KMS-11 (cell line): ENCODE data around the gene S1PR1.
"Not testable (repeated sequence)": the region's sequence is repeated elsewhere in the genome, so short reads cannot be mapped to it uniquely, and the experiment has no call there.

ENCODE experiments used
- H2AFZ ChIP-seq: fragments of 200-600 bp; sonication (generic); 2 replicates; pipeline ENCODE4 v1.6.1; 2016; ENCODE audit warnings: antibody characterized with exemption, mixed run types, low read depth
- H3K27ac ChIP-seq: fragments of 200-600 bp; sonication (generic); 2 replicates; pipeline ENCODE4 v1.6.1; 2016; ENCODE audit warnings: mild to moderate bottlenecking, mixed run types
- H3K27me3 ChIP-seq: fragments of 200-600 bp; sonication (generic); 2 replicates; pipeline ENCODE4 v1.6.1; 2017; ENCODE audit warnings: mild to moderate bottlenecking, low read depth, mixed run types, moderate library complexity; ENCODE audit not compliant: insufficient read depth
- H3K36me3 ChIP-seq: fragments of 200-600 bp; sonication (generic); 2 replicates; pipeline ENCODE4 v1.6.1; 2017; ENCODE audit warnings: mild to moderate bottlenecking, mixed run types; ENCODE audit not compliant: insufficient read depth
- H3K4me1 ChIP-seq: fragments of 200-600 bp; sonication (generic); 2 replicates; pipeline ENCODE4 v1.6.1; 2016; ENCODE audit warnings: mild to moderate bottlenecking, low read depth, mixed run types; ENCODE audit not compliant: poor library complexity, severe bottlenecking
- H3K4me2 ChIP-seq: fragments of 200-600 bp; sonication (generic); 2 replicates; pipeline ENCODE4 v1.7.0; 2016; ENCODE audit warnings: mild to moderate bottlenecking, mixed run types
- H3K4me3 ChIP-seq: fragments of 200-600 bp; sonication (generic); IDR thresholded peaks from 2 replicates; pipeline ENCODE4 v1.6.1; 2017; ENCODE audit warnings: low read depth, low read length, mixed read lengths; ENCODE audit not compliant: insufficient read depth
- H3K79me2 ChIP-seq: fragments of 200-600 bp; sonication (generic); 2 replicates; pipeline ENCODE4 v1.6.1; 2016; ENCODE audit warnings: low read depth, mixed run types; ENCODE audit not compliant: insufficient read depth
- H3K9ac ChIP-seq: fragments of 200-600 bp; sonication (generic); 2 replicates; pipeline ENCODE4 v1.6.1; 2016; ENCODE audit warnings: mild to moderate bottlenecking, mixed run types
- H4K20me1 ChIP-seq: fragments of 200-600 bp; sonication (generic); 2 replicates; pipeline ENCODE4 v1.6.1; 2016; ENCODE audit warnings: mild to moderate bottlenecking, mixed run types; ENCODE audit not compliant: insufficient read depth
- CTCF ChIP-seq: fragments of 200-600 bp; sonication (generic); conservative IDR thresholded peaks from 2 replicates; pipeline ENCODE4 v1.6.1; 2017; ENCODE audit warnings: low read depth, mild to moderate bottlenecking, antibody characterized with exemption, low read length, moderate library complexity, mixed read lengths

The S1PR1 gene

GRCh38 chr1:101205457-101205856 lies 31.4 kb upstream of the S1PR1 start:
- Histone ChIP-seq H4K20me1 (no peaks in the 10 kb centered on the region), H3K27me3 (no peaks in the 10 kb centered on the region), H3K27ac (no peak overlapping the region), H3K79me2 (no peaks in the 10 kb centered on the region), H3K4me2 (no peak overlapping the region), H3K9ac (no peak overlapping the region), H3K4me3 (no peak overlapping the region), H3K4me1 (no peaks in the 10 kb centered on the region), H3K36me3 (no peaks in the 10 kb centered on the region), H2AFZ (no peak overlapping the region)
- TF ChIP-seq CTCF, result no peak

DNA sequence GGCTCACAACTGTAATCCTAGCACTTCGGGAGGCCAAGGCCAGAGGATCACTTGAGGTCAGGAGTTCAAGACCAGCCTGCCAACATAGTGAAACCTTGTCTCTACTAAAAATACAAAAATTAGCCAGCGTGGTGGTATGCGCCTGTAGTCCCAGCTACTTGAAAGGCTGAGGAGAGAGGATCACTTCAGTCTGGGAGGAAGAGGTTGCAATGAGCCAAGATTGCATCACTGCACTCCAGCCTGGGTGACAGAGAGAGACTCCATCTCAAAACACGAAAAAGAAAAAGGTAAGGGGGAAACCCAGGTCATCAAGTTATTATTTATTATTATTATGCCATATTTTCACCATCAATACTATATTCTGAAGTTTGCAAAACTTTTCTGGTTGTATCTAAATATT lies 30.7 kb upstream of the S1PR1 start:
- H3K27ac ChIP-seq, H3K4me2 ChIP-seq, H3K27me3 ChIP-seq, H3K36me3 ChIP-seq, H4K20me1 ChIP-seq, H2AFZ ChIP-seq, H3K4me1 ChIP-seq, H3K79me2 ChIP-seq, H3K4me3 ChIP-seq, H3K9ac ChIP-seq: not testable (repeated sequence)

GRCh38 chr1:101207271-101207670 lies 29.5 kb upstream of the S1PR1 start:
- H2AFZ ChIP-seq, H3K4me3 ChIP-seq, H3K9ac ChIP-seq, H3K27ac ChIP-seq, H3K79me2 ChIP-seq, H3K4me1 ChIP-seq, H4K20me1 ChIP-seq, H3K27me3 ChIP-seq, H3K36me3 ChIP-seq, H3K4me2 ChIP-seq: not testable (repeated sequence)

DNA sequence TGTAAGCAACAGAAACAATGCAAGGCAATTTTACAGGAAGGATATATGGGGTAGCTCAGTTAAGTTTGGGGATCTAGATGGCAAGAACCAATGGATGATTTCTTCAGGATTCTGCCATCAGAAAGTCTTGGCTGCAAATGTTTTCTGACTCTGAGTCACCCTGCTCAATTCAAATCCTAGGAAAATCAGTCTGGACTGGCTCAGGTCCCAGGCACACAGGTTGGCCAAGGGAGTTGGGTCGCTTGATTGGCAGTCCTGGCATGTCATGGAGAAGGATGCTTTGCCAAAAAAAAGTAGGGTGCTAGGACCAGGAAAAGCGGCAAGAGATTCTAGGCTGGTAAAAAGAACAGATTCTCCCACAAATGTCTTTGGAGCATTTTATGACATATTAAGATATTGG lies 28.9 kb upstream of the S1PR1 start:
- H3K4me1 ChIP-seq, result no peaks in the 10 kb centered on the region
- no peak overlapping the region for H3K27ac ChIP-seq
- TF ChIP-seq CTCF, result no peak
- H2AFZ ChIP-seq, result no peak overlapping the region
- no peak overlapping the region for H3K4me2 ChIP-seq
- no peaks in the 10 kb centered on the region for H3K36me3 ChIP-seq
- no peak overlapping the region for H3K9ac ChIP-seq
- H3K79me2 ChIP-seq, result no peaks in the 10 kb centered on the region
- H3K27me3 ChIP-seq, result no peaks in the 10 kb centered on the region
- H3K4me3 ChIP-seq, result no peak overlapping the region
- H4K20me1 ChIP-seq, result no peaks in the 10 kb centered on the region

GRCh38 chr1:101215363-101216011 lies 21.3 kb upstream of the S1PR1 start:
- no peaks in the 10 kb centered on the region for H4K20me1 ChIP-seq
- H3K36me3 ChIP-seq, result no peaks in the 10 kb centered on the region
- H3K4me2 ChIP-seq, result no peak overlapping the region
- H3K27me3 ChIP-seq, result no peaks in the 10 kb centered on the region
- H3K4me1 ChIP-seq, result no peaks in the 10 kb centered on the region
- TF ChIP-seq CTCF, result no peak
- H2AFZ ChIP-seq, result no peak overlapping the region
- no peak overlapping the region for H3K4me3 ChIP-seq
- no peak overlapping the region for H3K9ac ChIP-seq
- no peaks in the 10 kb centered on the region for H3K79me2 ChIP-seq
- no peak overlapping the region for H3K27ac ChIP-seq
